Measurements from ENCODE around the gene MED12. TPM values are rescaled to one million over a fixed set of nuclear protein-coding genes. Genes with fewer than 3 reads are reported as not detected.

MED12 gene
- total RNA-seq, result 46.0 TPM

DNA sequence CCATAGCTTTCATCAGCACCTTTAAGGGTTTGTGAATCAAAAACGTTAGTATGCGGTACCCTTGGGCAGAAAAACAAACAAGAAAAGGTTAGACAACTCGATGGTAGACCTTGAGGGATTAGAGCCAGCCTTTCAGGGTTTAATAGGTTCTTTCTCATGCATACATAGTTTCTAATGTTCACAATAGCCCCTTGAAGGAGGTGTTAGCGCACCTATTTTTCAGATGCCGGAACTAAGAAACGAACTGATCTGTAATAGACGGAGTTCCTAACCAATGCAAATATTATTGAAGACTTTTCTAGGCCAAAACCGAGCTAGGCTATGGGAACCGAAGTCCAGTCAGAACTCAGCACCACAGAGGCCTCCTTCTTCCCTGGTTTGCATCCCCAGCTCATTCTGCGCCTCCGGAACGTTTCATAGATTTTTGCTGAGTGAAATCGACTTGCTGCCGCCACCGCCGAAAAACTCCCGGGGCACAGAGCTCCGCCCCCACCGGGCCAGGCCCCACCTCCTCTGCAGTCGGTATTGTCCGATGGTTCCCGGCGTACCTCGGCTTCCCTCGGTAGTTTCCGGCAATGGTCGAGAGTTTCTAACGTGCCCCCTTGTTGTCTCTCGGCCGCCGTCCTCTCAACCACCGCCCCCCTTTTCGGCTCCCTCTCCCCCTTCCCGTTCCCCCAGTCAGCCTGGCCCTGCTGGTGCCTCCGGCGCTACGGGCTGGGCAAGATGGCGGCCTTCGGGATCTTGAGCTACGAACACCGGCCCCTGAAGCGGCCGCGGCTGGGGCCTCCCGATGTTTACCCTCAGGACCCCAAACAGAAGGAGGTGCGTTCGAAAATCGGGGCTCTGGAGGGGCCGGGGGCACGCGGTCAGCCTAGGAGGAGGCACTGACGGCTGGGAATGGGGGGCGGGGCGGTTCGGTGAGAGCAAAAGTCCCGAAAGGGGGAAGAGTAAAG lies at the start of gene MED12:
Gene MED12, plus strand, starts transcription at position 565 of the 953 bp plus-strand sequence. Its CDS starts 159 bp downstream, at position 724.

DNA sequence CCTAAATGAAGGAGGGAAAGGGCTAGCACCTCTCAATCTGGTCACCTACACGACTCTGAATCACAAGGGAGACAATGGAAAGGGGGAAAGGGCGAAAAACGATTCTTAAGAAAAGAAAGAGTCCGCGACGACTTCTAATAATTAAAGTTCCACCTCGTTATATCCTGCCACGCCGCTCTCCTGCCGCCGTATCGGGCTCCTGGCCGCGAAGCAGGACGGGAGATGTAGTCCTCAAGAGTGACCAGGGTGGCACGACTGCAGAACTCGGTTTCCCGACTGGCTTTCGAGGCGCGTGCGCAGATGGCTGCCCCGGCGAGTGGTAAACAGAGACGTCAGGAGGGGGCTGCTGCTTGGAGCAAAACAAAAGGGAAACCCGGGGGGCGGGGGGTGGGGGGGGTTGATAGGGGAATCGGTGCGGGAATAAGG lies 22.8 kb upstream of the MED12 start, which contains the start of gene FOXO4:
Gene FOXO4, plus strand, starts transcription at position 297 of the 426 bp plus-strand sequence. CDS start 678 bp downstream, outside the sequence.

DNA sequence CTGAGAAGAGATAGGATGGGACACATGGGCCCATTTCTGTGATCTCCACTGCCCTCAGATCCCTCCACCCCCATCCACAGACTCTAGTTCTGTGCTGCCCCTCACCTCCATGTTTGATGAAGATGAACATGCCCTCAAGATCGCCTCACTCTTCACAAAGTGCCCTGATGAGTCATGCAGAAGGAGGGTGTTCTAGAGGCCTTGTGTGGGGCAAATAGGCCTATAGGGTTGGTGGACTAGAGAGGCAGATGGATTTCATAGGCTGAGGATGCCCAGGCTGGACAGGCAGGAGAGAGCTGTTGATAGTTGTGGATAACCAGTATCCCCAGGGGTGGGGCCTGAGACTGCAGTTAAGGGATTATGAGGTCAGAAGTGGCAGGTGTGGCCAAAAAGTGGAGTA lies 12.0 kb upstream of the MED12 start, which contains the start of gene CXorf65:
Gene CXorf65, minus strand, starts transcription at position 314 of the 400 bp plus-strand sequence. Its CDS starts 184 bp downstream, at position 130.

DNA sequence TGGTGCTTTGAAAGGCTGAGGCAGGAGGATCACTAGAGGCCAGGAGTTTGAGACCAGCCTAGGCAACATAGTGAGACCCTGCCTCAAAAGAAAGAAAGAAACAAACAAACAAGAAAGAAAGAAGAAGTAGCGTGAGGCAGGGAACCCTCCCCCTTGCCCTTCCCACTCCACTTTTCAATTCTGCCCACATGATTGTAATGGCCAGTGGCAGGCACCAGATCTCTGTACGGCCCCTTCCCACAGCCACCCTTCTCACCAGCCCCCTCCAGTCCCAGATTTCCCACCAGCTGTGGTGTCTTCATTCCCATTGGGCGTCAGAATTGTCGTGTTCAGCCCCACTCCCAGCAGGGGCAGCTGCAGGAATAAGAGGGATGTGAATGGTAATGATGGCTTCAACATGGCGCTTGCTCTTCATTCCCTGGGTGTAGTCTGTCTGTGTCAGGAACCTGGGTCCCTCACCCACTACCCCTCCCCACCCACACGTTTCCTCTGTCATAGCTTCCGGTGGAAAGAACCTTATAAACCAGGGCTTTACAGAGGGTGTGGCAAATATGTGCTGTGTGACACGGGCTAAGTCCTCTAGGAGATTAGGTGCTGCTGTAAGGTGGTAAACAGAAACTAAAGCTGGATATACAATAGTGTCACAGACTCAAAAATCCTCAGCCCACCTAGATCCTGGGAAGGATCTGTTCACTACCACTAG lies 7.1 kb upstream of the MED12 start, which contains the start of gene IL2RG:
Gene IL2RG, minus strand, starts transcription at position 437 of the 703 bp plus-strand sequence. Its CDS starts 38 bp downstream, at position 399.

DNA sequence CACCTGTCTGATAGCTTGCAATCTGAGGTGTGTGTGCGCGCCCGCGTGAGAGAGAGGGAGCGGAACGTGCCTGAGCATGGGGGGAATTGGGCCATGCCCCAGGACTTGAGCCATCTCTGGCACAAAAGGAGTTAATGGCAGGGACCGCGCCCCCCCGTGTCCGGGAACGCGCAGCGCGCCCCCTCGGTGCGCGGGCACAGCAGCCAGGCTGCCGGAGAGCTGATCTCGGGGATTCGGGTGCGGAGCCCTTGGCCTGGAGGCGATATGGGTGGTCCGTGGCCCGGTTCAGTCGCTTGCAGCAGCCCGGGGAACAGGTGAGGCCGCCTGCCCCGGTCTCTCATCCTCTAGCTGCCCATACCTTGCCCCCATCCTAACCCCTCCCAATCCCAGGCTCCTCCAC lies 26.3 kb downstream of the MED12 start, which contains the start of gene NLGN3:
Gene NLGN3, plus strand, starts transcription at position 191 of the 400 bp plus-strand sequence. CDS start 2,909 bp downstream, outside the sequence.

Small RNAs within 50 kb of the gene (small RNA-seq; reads per million reads assigned to genes)
- not detected for gene CXorf65 (ENCODE audit: low replicate concordance)

Other genes with a start within 250 kb of the MED12 start
- not detected for gene TEX11, start 209.9 kb upstream of the MED12 start, total RNA-seq
- 1.6 TPM for gene SLC7A3, start 187.5 kb upstream of the MED12 start, total RNA-seq
- gene SNX12, start 50.3 kb upstream of the MED12 start, total RNA-seq, result 57.9 TPM
- 3.4 TPM for gene FOXO4, start 22.7 kb upstream of the MED12 start, total RNA-seq
- not detected for gene CXorf65, start 11.9 kb upstream of the MED12 start, total RNA-seq
- 0.63 TPM for gene IL2RG, start 7.0 kb upstream of the MED12 start, total RNA-seq
- 29.1 TPM for gene NLGN3, start 26.2 kb downstream of the MED12 start, total RNA-seq
- not detected for gene GJB1, start 104.6 kb downstream of the MED12 start, total RNA-seq
- gene ZMYM3, start 135.5 kb downstream of the MED12 start, total RNA-seq, result 35.4 TPM
- gene NONO, start 165.0 kb downstream of the MED12 start, total RNA-seq, result 372 TPM
- gene ITGB1BP2, start 183.2 kb downstream of the MED12 start, total RNA-seq, result 6.6 TPM
- gene TAF1, start 247.8 kb downstream of the MED12 start, total RNA-seq, result 111 TPM

Measured in parietal lobe (tissue), 2 donors.